AG09319 (cell line): Measurements from ENCODE around the gene SDHB.

Source experiments
- DNase-seq: peaks from one replicate; pipeline ENCODE4 v3.0.0-alpha.2; 2010; ENCODE audit warnings: low read depth; ENCODE audit errors: extremely low read depth
- TF ChIP-seq, protein P1 (sequence below): IDR thresholded peaks from 2 replicates; pipeline ENCODE4 v1.5.1; 2011; ENCODE audit warnings: low read depth, mild to moderate bottlenecking, inconsistent platforms, low read length, moderate library complexity

The SDHB gene

DNA sequence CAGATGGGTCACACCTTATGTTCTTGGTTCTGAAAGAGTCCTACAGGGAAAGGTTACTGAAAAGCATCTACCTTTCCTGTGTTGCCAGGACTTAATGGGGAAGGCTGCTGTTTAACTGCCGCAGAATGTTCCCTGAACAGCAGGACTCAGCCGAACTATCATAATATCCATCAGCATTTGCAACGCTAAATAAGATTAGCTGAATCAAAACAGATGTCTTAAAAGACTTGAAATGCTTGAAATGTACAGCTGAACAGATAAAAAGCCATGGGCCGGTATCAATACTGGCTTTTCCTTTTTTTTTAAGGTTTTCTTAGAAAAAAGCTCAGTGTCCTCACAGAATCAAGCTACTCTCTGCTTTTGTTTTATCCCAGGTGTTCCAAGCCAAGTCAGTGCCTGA, 22.4 kb downstream of the SDHB start:
- no peak for DNase-seq
- TF ChIP-seq, protein P1, sequence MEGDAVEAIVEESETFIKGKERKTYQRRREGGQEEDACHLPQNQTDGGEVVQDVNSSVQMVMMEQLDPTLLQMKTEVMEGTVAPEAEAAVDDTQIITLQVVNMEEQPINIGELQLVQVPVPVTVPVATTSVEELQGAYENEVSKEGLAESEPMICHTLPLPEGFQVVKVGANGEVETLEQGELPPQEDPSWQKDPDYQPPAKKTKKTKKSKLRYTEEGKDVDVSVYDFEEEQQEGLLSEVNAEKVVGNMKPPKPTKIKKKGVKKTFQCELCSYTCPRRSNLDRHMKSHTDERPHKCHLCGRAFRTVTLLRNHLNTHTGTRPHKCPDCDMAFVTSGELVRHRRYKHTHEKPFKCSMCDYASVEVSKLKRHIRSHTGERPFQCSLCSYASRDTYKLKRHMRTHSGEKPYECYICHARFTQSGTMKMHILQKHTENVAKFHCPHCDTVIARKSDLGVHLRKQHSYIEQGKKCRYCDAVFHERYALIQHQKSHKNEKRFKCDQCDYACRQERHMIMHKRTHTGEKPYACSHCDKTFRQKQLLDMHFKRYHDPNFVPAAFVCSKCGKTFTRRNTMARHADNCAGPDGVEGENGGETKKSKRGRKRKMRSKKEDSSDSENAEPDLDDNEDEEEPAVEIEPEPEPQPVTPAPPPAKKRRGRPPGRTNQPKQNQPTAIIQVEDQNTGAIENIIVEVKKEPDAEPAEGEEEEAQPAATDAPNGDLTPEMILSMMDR: no peak

DNA sequence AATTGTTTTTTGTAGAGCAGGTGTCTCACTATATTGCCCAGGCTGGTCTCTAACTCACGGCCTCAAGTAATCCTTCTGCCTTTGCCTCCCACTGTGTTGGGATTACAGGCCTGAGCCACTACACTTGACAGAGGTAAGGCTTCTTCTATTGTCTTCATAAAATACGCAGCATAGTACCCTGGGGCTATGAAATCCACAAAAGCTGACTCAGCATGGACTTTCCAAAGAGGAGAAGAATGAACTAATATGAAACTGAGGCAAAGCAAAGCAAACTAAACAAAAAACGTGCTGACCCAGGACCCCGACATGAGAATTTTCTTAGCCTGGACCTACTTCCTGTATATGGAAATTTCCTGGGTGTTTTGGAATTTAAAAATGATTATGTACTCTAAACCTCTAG, 23.6 kb downstream of the SDHB start:
- TF ChIP-seq, protein P1: no peak
- no peak for DNase-seq

DNA sequence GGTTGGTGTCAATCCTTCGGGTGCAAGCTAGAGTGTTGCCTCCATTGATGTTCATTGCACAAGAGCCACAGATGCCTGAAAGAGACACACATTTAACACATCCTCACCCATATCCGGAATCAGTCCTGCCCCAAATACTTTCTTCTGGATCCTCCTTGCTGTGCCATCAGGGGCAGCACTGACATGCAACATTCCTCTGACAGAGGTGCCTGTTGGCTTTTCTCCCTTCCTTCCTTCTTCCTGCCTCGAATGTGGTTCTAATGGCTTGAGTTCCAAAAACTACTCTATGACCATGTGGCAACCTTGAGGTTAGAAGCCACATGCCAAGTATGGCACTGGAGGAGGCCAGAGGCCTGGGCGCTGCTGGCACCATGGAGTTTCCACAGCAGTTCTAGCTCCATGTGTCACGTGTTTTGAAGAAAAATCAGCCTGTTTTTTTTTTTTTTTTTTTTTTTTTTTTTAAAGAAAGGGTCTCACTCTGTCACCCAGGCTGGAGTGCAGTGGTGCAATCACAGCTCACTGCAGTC, 25.1 kb downstream of the SDHB start:
- TF ChIP-seq, protein P1: no peak
- no peak for DNase-seq

DNA sequence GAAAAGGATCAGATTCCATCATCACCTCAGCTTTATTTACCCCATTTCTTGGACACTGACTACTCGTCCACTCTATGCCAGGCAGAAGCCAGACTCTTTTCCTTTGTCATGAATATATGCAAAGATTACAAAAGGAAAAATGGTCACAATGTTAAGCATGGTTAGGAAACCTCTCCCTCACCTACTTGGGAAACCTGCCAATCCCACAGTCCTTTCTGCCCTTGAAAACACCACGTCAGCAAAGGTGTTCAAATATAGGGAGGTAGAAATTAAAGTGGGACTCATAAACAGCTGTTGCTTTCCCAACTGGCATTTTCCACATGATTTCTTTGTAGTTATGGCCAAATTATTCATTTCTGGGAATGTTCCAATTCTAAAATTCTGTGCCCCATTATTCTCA, 25.9 kb downstream of the SDHB start:
- TF ChIP-seq, protein P1: no peak
- DNase-seq: no peak

DNA sequence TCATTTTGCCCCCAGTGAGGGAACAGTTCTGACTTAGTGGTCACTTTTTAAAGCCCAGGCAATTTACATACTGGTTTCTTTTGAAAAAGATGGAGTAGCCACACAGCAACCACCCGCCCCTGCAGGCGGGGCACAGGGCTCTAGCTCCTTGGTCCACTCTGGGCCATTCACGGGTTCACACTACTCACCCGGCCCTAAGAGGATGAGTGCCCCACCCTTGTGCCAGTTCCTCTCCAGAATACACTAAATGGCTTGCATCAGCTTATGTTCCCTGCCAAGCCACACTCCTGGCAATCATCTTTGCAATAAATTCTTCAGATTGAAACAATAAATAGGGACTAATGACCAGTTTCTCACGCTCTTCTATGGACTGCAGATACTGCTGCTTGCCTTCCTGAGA, 26.4 kb downstream of the SDHB start:
- peak; percentile 57 for DNase-seq
- TF ChIP-seq, protein P1: no peak

DNA sequence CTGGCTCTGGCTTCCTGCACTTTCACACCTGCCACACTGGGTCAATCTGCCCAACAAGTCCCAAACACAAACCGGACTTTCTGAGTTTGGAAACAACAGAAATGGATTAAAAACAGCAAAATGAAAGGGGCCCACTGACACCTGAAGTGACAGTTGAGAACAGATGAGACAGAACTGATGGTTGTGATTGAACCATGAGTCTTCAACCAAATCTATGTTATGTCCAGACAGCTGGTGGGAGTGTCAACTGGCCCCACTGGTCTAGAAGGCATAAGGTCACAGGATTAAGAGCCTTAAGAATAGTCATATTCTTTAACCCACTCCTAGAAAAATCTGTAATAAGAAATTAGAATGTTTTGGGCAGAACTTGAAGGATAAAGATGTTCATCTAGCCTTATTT, 29.1 kb downstream of the SDHB start:
- TF ChIP-seq, protein P1: no peak
- DNase-seq: no peak

DNA sequence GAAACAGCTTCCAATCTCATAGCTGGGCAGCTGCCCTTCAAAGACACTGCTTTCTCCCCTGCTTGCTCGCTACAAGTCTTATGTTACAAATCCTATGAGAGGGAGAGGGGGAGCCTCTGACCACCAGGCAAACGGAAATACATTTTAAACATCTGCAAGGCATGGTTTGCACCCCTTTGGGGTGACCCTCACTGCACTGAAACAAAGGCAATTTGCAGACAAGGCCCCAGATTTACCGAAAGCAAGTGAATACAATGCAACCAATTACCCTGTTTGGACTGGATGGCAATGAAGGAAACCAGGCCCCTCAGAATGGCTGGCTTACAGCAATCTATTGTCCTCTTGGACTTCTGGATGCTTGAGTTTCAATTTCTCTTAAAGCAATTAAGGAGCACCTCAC, 30.3 kb downstream of the SDHB start:
- TF ChIP-seq, protein P1: no peak
- no peak for DNase-seq
